Fibroblast of lung (primary cell): ENCODE data around the gene SUGP2.
"Not testable (repeated sequence)": the region's sequence is repeated elsewhere in the genome, so short reads cannot be mapped to it uniquely, and the experiment has no call there.

Source experiments
- CTCF ChIP-seq, 2 donors: IDR thresholded peaks in 1 of 2; conservative IDR thresholded peaks in 1 of 2; 1 replicate in 1 of 2; 2 replicates in 1 of 2; pipeline ENCODE4 v1.5.1; 2011 to 2012; ENCODE audit warnings: low read length in 2 of 2, control low read depth in 1 of 2, inconsistent platforms in 1 of 2, low read depth in 1 of 2, mild to moderate bottlenecking in 1 of 2
- EZH2 ChIP-seq: IDR thresholded peaks from 2 replicates; pipeline ENCODE4 v1.5.1; 2012; ENCODE audit warnings: low read length, control low read depth, mild to moderate bottlenecking; ENCODE audit errors: missing control alignments

- TF ChIP-seq CTCF (conservative IDR thresholded peaks at IDR 0.05 in 1 of 2, IDR thresholded peaks at IDR 0.05 in 1 of 2; ENCODE audit: low read depth in 1 of 2, low read length in 2 of 2); EZH2: not testable (repeated sequence)
These were observed 80.8 kb downstream of the SUGP2 start for GRCh38 chr19:18952364-18953003.
